ENCODE data around the gene RNF215.

The RNF215 gene

DNA sequence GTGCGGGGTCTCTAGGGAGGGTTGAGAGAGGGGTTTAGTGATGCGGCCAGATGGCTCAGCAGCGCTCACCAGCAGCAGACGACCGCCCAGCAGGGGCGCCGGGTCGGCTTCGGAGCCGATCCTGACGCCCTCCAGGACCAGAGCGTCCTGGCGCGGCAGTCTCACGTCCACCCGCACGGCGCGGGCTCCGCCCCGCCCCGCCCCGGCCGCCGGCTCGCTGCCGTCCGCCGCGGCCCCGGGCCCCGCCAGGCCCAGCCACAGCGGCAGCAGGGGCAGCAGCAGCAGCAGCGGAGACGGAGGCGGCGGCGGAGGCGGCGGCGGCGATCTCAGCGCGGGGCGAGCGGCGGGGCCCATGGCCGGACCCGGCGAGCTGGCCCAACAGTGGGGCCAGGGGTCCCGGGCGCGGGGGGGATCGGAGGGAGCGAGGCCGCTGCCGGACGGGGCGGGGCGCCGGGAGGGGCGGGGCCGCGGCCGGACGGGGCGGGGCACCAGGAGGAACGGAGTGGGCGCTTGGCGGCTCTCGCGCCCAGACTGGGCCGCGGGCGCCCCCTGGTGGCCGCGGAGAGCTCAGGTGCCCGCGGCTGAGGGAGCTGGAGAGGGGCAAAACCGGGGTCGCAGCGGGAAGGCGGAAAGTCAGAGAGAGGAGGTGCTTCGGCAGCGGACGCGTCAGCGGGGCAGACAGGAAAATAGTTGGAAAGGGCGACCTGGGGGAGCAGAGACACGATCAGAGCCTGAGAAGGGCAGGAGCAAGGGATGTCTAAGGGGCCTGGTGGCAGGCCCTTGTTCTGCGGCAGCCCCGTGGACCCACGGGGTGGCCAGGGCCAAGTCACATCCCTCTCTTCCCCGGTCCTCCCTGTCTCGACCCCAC, at the start of gene RNF215:
RNF215 (minus strand) TSS at position 452 of the 868 bp plus-strand sequence; CDS start at position 354, 98 bp downstream.
- peak within 1 kb of the TSS; percentile 50 to 93 for H3K27ac ChIP-seq
- peak within 1 kb of the TSS; percentile 78 for H3K4me3 ChIP-seq
- peak; percentile 95 for TF ChIP-seq CTCF (IDR thresholded peaks at IDR 0.05)
- DNase-seq (ENCODE audit: low spot score) = peak; percentile 87

DNA sequence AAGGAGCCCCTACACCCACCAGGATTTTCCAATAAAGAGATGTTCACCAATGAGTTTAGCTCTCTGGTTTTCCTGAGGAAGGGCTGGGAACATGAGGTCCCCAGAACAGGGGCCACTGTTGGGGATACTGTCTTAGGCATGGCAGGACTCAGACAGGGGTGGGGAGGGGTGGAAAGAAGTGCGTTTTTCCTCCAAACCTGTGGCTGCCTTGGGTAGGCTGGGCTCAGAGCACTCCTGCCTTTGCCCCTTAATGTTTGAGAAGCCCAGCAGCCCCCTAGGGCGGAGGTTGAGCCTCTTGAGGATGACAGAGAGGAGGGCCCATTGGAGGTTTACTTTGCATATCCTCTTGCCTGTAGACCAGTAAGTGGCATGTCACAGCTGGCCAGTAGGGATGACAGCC, 49.0 kb upstream of the RNF215 start:
- Histone ChIP-seq H3K27ac (no peak overlapping the region), H3K4me3 (no peak overlapping the region)
- no peak for DNase-seq (ENCODE audit: low spot score)
- TF ChIP-seq CTCF (IDR thresholded peaks at IDR 0.05) = no peak

DNA sequence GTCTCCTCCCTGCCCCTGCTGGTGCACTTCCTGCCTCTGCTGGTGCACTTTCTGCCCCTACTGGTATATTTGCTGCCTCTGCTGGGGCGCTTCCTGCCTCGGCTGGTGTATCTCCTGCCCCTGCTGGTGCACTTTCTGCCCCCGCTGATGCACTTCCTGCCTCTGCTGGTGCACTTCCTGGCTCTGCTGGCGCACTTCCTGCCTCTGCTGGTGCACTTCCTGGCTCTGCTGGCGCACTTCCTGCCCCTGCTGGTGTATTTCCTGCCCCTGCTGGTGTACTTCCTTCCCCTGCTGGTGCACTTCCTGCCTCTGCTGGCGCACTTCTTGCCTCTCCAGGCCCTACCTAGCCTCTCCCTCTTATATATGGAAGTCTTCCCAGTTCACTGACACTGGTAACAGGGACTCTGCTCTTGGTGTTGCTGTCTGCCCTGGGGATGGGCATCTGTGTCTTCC, 48.5 kb upstream of the RNF215 start:
- Histone ChIP-seq H3K27ac (peak overlapping the region in 1 of 2 donors; percentile 5), H3K4me3 (no peak overlapping the region)
- no peak for DNase-seq (ENCODE audit: low spot score)

DNA sequence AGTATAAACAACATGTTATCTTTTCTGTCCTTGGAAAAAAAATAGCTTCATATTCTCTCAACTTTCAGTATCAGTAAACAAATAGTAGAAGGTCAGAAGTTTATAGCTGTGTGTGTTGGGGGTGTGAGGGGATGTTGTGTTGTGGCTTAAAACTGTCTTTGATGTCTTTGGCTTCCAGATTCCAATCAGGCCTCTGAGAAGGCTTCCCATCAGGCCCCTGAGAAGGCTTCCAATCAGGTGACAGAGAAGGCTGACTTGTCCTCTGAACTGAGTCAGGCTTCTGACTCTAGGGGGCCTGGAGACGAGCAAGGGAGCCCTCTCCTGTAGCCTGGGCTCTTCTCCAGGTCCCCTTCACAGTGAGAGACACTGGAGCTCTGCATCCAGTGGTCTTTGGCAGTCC, 47.6 kb upstream of the RNF215 start:
- no peak for TF ChIP-seq CTCF (IDR thresholded peaks at IDR 0.05)
- H3K27ac ChIP-seq = no peak overlapping the region
- DNase-seq (ENCODE audit: low spot score) = no peak
- H3K4me3 ChIP-seq = no peak overlapping the region

More for the DNA sequence above, 48.5 kb upstream of the RNF215 start:
- TF ChIP-seq CTCF (IDR thresholded peaks at IDR 0.05) = no peak

GRCh38 chr22:30433773-30434172, 46.6 kb upstream of the RNF215 start:
- TF ChIP-seq CTCF (IDR thresholded peaks at IDR 0.05) = no peak
- no peak for DNase-seq (ENCODE audit: low spot score)
- Histone ChIP-seq H3K27ac (no peak overlapping the region), H3K4me3 (no peak overlapping the region)

DNA sequence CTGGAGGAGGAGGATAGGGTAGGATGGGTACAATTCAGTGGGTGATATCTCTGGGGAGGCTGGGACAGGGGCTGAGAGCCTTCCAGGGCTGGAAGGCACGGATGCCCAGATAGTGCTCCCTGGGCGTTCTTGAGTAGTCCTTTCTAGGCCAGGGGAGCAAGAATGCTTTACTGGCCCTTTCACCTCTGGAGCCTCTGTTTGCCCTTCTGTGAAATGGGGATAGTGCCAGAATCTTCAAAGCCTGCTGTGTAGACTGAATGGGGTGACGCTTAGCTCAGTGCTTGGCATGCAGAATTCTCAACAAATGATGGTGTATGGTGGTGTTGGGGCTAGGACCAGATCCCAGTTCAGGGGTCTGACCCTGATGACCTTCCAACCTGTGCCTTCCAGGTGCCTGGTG, 46.0 kb upstream of the RNF215 start:
- DNase-seq (ENCODE audit: low spot score) = no peak
- no peak overlapping the region for H3K4me3 ChIP-seq
- no peak for TF ChIP-seq CTCF (IDR thresholded peaks at IDR 0.05)
- no peak overlapping the region for H3K27ac ChIP-seq

GRCh38 chr22:30432520-30432919, 45.3 kb upstream of the RNF215 start:
- Histone ChIP-seq H3K27ac (no peak overlapping the region), H3K4me3 (no peak overlapping the region)
- DNase-seq (ENCODE audit: low spot score) = no peak
- no peak for TF ChIP-seq CTCF (IDR thresholded peaks at IDR 0.05)
